ENCODE measurements around the gene DNAJB8.

Gene DNAJB8

DNA sequence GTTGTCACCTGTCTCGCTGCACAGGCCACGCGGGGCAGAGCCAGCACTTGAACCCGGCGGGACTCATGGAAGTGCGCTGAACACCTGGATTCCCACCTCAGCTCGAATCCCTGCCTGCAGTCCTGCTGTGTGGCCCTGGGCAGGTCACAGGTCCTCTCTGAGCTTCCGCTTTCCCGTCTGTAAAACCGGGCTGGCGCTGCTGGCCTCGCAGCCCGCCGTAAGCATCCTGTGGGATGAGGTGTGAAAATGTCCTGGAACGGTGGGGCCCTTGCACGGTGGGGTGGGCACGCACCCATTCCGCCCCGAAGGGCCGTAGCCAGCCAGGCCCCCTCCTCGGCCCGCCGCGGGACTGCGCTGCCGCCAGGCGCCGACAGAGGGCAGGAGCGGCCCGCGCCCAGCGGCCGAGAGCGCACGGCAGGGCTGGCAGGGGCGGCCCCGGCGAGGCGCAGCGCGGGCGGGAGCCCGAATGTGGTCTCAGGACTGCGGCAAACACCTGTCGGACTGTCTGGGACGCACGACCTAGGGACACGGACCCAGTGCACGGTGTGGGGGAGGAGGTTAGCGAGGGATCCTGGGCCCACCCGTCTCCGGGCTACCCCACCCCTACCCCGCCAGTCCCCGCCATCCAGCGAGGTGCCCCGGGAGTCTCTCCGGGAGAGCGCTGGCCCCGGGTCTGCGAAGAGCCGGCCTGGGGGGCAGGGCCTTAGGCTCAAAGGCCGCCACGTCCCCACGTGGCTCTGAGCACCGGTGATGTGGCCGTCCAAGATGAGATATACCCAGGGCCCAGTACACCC is 40.4 kb downstream of the DNAJB8 start:
- peak; percentile 85 for DNase-seq (ENCODE audit: low spot score)

DNA sequence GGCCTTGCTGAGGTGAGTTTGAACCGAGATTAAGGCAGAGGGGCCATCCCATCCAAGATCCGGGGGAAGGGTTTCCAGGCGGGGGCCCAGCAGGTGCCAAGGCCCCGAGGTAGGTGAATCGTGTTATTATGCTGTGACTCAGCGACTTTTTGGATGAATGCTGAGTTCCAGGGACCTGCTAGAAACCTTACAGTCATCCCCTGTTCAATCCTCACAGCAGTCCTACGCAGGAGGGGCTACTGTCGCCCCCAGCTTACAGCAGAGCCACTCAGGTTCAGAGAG is 40.9 kb downstream of the DNAJB8 start:
- no peak for DNase-seq (ENCODE audit: low spot score)

DNA sequence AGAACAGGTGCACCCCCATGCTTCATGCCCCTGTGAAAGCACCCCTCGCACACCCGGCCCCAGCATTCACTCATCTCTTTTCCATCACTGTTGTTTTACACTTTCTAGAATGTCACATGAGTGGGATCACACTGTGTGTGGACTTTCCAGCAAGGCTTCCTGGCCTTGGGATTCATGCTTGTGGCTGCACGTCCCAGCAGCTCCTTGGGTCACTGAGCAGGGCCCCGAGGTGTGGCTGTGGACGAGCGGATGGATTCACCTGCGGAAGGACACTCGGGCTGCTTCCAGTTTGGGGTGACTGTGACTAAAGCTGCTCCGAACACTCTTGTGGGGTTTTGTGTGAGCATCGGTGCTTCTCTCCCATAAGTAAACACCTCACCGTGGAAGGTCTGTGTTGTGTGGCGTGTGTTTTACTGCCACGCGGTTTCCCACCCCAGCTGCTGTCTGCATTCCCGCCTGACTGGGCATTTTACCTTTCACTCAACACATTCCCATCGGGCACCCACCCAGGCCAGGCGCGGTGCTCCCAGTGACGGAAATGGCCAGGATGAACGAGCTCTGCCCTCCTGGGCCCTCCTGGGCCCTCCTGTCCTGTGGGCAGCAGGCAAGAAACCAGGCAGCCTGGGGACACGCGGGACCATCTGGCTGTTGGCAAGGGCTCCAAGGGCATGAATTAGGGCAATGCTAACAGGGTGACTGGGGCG is 41.4 kb downstream of the DNAJB8 start:
- no peak for DNase-seq (ENCODE audit: low spot score)

DNA sequence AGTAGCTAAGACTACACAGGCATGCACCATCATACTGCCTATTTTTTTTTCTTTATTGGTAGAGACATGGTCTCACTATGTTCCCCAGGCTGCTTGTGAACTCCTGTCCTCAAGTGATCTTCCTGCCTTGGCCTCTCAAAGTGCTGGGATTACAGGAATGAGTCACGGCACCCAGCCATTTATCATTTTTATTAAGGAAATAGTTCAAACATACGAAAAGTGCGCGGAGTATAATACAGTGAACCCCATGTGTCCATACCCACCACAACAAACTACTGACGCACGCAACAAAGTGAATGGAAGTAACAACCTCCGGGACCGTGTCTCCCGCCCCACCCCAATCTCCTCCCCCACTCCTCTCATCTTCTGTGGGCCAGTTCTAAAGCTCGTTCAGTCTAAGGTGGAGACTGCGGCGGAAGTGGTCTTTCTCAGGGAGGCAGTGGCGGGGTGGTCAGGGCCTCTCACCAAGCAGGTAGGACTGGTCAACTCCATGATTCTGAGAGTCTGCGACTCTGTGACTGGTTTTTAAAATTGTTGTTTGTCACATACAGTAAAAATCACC is 42.1 kb downstream of the DNAJB8 start:
- DNase-seq (ENCODE audit: low spot score), result no peak

DNA sequence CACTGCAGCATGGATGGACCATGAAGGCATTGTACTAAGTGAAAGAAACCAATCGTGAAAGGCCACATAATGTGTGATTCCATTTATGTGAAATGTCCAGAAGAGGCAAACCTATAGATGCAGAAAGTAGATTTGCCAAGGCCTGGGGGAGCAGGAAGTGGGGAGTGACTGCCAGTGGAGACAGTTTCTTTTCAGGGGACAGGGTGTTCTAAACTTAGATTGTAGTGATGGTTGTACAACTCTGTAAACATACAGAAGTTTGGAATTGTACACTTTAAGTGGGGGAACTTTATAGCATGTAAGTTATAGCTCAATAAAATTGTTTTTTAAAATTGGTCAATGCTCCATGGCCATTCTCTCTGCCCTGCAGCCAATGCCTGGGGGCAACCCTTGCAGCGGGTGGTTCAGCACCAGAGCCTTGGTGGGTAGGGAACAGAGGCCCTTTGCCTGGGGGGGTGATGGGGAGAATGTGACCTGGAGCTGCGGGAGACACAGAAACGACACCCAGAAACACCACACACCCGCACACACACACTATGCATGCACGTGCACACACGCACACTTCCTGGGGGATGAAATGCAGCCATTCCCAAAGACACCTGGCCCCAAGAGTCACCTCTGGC is 43.1 kb downstream of the DNAJB8 start:
- DNase-seq (ENCODE audit: low spot score), result no peak

DNA sequence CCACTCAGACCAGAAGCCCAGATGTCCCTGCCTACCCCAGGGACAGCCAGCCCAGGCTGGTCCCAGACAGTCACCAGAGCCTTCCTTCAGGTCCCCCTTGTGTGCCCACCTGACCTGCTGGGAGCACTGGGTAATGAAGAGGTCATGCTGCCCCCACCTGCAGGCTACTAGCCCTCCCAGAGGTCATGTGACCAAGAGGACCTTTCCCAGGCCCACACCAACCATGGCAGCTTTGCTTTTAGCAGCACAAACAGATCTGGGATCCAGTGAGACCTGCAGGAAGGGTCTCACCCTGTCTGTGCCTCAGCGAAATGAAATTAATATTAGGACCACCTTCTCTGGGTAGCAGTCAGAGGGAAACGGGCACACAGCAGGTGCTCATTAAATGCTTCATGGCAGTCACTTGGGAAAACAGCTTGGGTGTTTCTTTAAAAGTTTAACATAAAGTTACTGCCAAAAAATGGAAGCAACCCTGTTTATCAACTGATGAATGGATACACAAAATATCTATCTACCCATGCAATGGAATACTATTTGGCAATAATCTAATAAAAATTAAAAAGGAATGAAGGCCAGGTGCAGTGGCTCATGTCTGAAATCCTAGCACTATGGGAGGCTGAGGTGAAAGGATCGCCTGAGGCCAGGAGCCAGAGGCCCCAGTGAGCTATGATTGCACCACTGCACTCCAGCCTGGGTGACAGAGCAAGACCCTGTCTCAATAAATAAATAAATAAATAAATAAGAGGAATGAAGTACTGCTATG is 43.7 kb downstream of the DNAJB8 start:
- DNase-seq (ENCODE audit: low spot score), result no peak

DNA sequence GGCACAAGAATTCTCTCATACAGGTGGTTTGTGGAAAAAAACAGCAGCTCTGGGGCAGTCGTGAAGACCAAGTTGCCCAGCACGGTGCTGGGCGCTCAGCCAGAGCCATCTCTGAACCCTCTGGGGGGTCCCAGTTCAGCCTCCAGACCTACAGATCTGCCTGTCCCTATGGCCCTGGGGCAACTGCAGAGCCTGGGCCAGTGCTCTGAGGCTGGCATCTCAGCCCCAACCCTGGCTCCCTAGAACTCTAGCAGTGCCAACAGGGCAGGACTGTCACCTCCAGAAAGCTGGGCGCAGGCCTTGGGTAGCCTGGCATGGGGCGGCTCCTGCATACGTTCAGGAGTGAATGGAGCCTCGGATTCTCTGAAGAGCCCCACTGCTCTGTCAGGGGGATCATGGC is 44.7 kb downstream of the DNAJB8 start:
- DNase-seq (ENCODE audit: low spot score), result no peak

DNA sequence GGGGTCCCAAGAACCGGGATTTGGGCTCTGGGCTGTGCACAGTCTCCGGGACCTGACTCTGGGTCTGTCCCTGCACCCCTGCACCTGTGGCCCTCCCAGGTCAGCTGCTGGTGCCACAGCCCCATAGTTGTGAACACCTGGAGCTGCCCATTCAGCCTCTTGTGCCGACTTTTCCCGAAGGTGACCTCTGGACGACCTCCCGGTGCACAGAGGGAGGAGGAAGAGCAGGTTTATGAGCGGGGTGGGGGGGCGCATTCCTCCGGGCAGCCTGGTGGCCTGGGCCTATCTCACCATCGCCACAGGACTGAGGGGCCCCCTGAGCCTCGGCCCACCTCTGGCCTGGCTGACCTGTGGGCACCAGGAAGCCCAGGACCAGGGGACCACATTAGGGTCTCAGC is 45.3 kb downstream of the DNAJB8 start:
- DNase-seq (ENCODE audit: low spot score), result no peak

DNA sequence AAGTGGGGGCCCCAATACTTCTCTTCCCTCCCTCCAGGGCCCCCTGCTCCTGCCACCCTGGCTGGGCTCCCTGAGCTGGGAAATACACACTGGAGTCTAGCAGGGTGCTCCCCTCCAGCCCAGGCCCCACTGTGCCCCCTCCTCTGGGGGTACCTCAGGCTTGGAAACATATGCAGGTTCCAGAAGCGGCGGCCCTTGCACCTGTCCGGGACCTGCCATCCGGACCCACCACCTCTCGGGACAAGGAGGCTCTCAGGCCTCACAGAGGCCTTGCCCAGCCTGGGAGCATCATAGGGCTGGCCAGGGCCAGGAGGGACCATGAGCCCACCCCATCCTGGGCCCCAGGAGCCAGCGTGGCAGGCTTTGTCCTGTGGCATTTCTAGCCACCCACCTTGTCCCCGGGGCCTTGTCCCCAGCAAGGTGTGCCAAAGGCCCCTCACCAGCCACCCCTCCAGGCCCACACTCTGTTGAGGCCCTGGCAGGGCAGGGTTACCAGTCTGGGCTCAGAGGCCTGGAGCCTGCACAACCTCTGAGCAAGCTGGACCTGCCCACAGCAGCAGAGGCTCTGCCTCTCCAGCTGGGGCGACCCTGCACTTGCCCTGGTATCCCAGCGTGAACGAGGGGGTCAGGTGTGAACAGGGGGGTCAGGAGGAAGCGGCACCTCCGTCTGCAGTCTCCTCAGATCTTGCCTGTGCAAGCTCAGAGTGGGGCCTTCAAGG is 45.8 kb downstream of the DNAJB8 start:
- no peak for DNase-seq (ENCODE audit: low spot score)

DNA sequence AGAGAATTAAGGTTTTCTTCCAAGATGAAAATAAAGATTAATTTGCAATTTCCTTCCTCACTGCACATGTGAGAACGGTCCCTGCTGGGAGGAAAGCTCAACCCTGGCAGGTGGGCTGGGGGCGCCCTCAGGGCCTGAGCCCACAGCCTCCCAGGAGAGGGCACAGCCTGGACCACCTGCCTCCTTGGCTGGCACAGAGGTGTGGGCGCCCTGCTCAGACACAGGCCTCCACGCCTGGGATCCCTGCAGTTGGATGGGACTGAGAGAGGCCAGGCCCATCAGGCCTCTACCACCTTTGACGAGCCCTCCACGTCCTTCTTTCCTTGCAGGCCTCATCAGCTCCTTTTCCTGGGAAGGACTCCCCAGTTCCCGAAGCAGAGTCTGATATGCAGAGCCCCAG is 46.4 kb downstream of the DNAJB8 start:
- no peak for DNase-seq (ENCODE audit: low spot score)

DNA sequence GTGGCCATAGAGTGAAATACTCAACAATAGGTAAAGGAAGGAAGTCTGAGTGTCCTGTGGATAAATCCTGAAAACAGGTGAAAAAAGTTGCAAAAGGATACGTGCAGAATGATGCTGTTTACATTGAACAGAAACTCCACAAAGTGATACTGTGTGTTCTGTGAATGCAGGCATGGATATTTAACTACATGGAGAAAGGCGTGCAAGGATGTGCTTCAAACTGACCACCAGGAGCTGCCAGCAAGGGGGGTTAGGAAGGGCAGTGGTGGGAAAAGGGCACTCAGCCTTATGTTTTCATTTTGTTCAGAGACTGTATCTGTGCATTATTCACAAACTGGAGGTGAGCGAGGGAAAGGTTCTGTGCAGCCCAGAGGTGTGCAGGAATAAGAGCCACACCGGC is 47.4 kb downstream of the DNAJB8 start:
- no peak for DNase-seq (ENCODE audit: low spot score)

DNA sequence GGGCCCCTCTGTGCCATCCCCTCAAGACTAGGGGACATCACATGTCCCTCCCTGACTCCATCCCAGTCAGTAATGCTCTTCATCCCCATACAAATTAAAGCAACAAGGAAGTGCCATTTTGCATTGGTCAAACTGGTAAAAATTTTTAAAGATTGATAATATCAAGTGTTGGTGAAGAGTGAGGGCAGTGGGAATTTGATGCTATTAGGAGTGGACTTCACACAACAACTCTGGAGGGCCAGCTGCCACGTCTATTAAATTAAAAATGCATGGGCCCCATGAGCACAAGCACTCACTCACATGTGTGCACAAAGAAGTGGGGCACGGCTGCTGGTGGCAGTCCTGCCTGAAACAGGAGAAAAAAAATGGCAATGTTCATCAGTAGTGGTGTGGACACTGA is 47.8 kb downstream of the DNAJB8 start:
- DNase-seq (ENCODE audit: low spot score), result no peak

DNA sequence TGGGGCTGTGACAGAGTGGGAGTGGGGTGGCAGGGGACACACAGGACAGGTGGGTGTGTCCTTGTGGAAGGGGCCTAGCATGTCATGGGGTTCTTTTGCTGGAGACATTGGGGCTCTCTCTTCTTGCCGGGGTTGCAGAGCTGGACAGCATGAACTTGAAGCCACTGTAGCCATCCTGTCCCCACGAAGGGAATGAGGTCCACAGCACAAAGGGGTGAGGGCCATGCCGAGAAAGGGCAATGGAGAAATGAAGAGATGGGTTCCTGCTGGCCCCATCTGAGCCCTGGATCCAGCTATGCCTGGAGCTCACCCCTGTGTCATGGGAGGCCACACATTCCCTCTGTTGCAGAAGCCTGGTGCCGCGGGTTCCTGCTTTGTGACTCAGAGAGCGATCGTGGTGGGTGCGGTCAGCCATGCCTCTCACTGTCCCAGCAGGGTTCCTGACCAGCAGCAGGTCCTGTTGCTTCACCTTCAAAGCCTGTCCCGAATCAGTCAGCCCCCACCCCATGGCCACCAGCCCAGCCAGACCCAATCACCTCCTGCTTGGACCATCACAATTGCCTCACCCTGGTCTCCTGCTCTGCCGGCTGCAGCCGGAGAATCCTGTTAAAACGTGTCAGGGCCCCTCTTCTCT is 50.0 kb downstream of the DNAJB8 start:
- DNase-seq (ENCODE audit: low spot score), result no peak

DNA sequence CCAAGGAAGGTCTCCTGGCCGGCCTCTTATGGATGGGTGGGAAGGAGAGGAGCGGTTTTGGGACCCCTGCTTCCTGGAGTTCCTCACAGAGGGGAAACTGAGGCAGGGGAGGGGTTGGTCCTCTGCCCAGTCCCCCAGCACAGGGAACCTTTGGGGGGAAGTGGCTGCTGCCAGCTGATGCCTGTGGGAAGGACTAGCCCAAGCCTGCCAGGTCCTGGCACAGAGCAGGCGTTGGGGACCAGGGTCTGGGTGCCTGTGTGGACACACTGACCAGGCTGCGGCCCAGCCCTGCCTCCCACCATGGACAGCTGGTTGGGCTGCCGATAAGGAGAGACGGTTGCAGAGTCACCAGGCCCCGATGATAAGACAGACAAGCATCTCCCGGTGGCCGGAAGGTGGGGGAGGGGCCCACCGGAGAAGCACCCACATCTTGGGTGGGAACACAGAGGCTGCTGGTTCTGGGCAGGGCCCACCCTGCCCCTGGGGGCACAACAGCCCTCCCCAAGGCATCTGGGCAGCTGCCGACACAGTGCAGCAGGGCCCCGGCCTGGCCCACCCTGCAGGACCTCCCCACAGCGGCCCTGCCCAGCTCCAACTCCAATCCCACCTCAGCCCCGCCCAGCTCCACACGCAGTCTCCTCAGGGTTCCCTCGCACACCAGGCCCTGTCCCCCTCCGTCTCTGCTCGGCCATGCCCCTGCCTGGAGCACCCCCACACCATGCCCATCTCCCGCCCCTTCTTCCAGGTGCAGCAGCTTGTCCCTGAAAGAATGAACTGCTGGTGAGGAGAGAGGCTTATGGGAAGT is 50.7 kb downstream of the DNAJB8 start:
- DNase-seq (ENCODE audit: low spot score), result no peak

DNA sequence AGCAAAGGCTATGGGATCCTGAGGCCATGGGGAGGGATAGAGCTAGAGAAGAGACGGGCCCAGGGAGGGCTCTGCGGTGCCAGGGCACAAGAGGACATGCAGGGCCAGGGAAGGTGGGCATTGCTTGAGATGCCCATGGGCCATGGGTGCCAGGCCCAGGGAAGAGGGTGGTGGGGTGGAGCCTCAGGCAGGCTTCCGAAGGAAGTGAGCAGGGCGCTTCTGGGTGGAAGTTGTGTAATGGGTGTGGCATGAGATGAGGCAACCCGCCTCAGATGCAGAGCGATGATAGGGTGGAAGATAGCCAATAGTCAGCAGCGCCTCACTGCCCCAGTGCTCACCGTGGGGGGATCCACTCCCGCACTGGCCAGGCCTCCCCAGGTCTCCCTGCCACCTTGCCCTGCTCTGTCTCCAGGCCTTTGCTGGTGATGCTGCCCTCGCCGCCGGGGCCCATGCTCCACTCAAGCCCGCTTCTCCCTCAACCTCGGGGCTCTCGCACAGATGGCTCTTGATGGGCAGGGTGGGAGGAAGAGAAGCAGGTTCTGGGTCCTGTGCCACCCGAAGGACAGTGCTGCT is 51.4 kb downstream of the DNAJB8 start:
- DNase-seq (ENCODE audit: low spot score), result no peak

DNA sequence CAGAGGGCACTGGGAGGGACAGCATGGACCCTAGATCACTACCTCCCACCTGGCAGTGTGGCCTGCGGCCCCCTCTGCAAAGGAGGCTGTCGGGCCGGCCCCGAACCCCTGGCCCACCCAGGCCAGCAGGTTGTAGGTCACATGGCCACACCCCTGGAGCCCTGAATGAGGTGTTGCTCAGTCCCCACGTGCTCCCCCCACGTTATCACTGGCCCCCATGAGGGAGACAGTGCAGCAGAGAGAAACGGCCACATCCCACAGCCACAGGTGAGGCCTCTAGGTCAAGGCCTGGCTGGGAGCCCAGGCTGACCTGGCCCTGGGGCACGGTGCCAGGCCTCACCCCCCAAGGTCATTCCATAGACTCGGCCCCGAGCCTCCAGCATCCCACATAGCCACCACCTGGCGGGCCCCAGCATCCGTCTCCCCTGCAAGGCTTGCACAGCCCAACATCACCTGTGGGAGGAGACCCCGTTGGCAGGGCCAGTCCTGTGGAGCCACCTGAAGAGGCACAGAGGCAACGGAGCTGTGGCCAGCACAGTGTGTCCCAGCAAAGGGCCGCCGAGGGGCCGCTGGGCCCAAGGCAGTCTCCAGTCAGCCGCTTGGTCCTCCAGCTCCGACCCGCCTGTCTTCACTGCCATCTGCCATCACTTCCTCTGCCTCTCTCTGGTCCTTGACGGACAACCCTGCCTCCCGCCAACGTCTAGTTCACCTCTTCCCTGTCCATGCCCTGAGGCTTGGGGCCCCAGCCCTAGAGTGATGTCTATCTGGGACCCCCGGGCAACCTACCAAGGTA is 53.1 kb downstream of the DNAJB8 start:
- no peak for DNase-seq (ENCODE audit: low spot score)

DNA sequence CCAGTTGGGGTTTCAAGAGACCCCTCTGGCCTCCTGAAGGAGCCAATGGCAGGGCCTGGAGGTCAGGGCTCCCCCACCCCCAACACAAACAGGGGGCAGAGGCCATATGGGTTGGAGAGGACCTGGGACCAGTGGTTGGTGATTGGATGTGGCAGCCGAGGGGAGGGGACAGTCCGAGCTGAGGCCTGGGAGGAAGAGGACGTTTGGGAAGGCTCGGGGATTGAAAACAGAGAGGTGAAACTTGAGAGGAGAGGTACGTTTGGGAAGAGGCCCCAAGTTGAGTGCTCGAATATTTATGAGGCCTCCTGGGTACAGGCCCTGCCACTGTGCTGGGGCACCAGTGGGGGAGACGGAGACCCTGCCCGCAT is 53.7 kb downstream of the DNAJB8 start:
- no peak for DNase-seq (ENCODE audit: low spot score)
